Right kidney (tissue), 1 donor: Measurements from ENCODE around the gene ZSCAN21.

Experiments
- DNase-seq: peaks from one replicate; pipeline ENCODE4 v3.0.0-alpha.2; 2016

The ZSCAN21 gene

DNA sequence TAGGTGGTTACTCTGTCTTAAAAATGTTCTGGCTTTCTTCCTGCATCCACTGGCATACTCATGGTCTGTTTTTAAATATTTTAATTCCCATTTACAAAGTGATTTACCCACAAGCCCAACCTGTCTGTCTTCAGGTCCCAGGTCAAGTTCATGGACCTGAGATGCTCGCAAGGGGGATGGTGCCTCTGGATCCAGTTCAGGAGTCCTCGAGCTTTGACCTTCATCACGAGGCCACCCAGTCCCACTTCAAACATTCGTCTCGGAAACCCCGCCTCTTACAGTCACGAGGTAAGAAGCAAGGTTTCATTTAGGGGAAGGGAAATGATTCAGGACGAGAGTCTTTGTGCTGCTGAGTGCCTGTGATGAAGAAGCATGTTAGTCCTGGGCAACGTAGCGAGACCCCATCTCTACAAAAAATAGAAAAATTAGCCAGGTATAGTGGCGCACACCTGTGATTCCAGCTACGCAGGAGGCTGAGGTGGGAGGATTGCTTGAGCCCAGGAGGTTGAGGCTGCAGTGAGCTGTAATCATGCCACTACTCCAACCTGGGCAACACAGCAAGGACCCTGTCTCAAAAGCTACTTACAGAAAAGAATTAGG, 25.5 kb upstream of the ZSCAN21 start:
- DNase-seq = no peak

DNA sequence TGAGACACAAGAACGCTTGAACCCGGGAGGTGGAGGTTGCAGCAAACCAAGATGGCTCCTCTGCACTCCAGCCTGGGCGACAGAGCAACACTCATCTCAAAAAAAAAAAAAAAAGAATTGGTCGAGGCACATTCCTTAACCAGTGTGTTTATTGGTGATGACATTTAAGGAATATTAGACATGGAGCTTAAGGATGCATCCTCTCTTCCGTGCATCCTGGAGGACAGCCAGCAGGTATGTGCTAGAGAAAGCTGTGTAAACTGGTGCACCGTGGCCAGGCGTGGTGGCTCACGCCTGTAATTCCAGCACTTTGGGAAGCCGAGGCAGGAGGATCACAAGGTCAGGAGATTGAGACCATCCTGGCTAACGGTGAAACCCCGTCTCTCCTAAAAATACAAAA, 22.4 kb upstream of the ZSCAN21 start:
- DNase-seq = no peak

DNA sequence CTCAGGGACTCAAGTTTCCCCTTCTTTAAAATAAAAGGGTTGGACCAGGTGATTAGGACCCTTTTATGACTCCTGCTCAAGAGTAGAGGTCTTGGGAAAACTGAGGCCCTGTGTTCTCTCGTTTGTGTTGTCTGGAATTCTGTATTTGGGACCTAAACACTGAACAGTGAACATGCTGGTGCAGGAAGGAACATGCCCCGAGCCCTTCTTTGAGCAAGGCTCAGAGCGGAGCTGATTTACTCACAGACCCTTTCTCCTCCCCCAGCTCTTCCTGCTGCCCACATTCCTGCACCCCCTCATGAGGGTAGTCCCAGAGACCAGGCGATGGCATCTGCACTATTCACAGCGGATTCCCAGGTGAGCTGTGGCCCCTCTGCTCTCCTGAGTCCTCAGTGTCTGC, 20.0 kb upstream of the ZSCAN21 start:
- DNase-seq = no peak

DNA sequence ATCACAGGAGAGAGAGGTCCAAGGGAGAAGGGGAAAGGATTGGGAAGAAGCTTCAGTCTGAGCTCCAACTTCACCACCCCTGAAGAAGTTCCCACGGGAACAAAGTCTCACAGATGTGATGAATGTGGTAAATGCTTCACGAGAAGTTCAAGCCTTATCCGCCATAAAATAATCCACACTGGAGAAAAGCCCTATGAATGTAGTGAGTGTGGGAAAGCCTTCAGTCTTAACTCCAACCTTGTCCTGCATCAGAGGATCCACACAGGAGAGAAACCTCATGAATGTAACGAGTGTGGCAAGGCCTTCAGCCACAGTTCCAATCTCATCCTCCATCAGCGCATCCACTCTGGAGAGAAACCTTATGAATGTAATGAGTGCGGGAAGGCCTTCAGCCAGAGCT, 16.0 kb upstream of the ZSCAN21 start:
- DNase-seq = no peak

DNA sequence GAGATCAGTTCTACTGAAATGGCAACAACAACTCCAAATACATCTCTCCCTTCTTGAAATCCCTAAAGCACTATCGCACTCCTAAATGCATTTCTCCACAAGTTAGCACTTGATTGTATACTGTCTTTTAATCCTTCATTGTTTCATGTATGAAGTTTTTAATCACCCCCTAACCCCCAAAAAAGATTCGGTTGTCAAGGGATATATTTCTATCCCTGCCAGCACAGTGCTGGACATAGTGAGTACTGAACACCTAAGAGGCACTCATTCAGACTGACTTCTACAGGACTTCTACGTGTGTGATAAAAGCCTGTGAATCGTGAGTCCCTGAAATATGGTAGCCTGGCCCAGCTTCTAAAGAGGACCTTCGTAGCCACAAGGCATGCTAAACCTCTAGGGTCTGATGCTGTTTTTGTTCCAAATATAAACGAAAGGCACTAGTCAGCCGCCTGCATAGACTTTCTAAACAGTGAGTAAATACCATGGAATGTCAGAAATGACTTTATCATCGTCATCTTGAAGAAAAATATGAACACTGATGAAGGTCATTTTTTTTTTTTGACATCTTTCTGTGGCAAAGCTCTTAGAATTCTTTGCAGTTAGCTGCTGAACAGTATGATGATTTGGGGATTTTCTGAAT, 14.6 kb upstream of the ZSCAN21 start:
- DNase-seq = no peak

DNA sequence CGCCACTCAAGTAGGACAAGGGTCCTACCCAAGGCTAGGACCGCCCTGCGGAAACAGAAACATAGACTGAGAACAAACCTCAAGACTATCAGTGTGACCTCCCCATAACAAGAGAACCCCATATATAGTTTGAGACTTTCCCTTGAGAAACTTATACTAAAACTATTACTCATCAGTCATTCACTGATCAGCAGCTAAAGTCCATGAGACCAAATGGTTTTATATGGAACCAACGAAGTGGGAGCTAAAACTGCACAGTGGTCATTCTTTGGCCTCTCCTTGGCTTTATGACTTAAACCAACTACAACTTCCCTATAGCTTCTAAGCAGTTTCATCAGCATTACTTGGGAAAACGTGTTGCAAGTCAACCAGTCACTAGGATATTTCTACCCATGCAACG, 13.7 kb upstream of the ZSCAN21 start:
- DNase-seq = no peak

DNA sequence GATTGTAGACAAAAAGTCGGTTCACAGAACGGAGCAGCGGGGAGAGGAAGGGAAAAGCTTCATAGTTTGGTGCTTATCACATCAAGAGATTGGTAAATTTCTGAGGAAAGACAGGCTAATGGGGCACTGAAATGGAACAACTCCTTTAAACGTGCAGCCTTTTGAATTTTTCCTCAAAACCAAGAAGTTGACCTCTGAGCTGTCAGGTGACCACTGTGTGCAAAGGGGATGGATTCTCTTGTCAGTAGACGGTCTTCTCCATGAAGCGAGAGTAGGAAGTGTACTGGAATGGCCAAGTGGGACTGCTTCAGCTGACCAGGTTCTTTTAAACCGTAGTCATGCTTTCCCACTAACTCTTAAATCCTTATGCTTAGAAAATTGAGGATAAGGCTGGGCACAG, 11.2 kb upstream of the ZSCAN21 start:
- DNase-seq = no peak

DNA sequence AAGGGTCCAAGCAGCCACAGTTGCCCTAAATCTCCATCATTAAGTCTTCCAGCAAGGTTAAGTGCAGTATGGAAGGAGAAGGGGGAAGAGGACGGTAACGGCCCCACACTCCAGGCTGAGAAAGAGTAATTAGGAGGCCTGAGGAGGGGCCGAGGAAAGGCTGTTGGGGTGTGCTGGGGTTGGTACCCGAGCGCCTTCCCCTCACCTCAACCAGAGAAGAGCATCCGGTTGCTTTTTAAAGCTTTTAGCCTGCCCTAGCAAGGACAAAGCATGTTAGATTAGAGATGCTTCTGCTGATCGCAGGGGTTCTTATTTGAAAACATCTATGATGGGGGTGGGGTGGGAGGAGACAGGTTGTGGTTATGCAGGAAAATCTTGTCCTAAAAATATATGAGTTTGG, 9.0 kb upstream of the ZSCAN21 start:
- no peak for DNase-seq

DNA sequence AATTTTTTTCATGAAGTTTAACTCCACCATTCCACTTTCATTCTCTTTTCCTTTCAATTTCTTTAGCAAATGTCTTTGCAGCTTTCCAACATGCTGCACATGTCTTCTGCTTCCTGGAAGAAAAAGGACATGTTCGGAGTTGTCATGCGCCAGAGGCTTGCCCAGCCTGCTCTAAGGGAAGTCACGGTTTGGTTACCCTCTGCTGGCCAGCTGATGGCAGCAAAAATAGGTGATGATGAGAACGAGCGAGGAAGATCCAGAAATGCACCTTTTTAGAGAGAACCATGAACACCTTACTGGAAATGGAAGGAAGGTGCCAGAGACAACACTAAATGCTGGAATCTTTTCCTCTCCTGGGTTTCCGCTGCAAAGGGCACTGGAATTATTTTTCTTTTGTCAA, 4.9 kb upstream of the ZSCAN21 start:
- DNase-seq = no peak

DNA sequence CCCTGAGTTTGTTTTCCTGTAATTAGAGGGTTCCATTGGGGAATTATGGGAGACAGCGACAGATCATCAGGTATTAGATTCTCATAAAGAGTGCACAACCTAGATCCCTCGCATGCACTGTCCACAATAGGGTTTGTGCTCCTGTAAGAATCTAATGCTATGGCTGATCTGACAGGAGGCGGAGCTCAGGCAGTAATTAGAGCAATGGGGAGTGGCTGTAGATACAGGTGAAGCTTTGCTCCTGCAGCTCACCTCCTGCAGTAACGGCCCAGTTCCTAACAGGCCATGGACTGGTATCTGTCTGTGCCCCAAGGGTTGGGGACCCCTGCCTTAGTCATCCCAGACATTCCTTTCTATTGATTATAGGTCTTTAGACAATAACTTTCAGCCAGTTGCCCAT, 894 bp upstream of the ZSCAN21 start:
- no peak for DNase-seq

DNA sequence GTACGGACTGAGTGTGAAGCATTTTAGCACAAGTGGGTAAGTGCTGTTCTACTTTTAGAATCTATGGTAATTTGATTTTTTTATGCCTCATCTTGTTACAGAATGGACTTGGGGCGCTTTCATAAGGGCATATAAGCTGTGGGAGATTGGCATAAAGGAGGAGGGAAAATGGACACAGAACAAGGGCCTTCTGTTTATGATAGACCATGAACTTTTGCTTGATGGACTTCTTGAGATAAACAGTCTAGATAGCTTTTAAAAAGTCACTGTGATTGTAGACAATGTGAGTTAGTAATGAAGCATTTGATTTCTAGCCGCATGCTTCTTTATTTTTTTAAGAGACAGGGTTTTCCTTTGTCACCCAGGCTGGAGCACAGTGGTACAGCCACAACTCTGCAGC, 2.0 kb downstream of the ZSCAN21 start:
- DNase-seq = no peak

DNA sequence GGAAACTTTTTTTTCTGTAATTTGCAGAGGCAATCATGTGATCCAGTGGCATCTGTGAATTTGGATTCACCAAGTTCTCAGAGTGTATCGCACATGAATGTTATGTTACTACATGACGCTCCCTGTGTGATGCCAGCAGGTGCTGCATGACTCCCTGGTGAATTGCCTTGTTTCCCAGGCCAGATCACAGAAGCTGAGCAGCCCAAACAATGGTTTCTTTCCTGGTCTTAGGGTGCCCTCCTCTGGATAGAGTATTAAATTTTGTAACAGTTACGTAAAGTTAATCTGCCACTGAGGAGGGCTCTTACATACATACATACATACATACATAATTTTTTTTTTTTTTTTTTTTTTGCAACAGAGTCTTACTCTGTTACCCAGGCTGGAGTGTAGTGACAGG, 3.6 kb downstream of the ZSCAN21 start:
- DNase-seq = no peak

DNA sequence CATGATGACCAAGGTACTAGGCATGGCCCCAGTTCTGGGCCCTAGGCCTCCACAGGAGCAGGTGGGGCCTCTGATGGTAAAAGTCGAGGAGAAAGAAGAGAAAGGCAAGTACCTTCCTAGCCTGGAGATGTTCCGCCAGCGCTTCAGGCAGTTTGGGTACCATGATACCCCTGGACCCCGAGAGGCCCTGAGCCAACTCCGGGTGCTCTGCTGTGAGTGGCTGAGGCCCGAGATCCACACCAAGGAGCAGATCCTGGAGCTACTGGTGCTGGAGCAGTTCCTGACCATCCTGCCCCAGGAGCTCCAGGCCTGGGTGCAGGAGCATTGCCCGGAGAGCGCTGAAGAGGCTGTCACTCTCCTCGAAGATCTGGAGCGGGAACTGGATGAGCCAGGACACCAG, 7.4 kb downstream of the ZSCAN21 start:
- no peak for DNase-seq

DNA sequence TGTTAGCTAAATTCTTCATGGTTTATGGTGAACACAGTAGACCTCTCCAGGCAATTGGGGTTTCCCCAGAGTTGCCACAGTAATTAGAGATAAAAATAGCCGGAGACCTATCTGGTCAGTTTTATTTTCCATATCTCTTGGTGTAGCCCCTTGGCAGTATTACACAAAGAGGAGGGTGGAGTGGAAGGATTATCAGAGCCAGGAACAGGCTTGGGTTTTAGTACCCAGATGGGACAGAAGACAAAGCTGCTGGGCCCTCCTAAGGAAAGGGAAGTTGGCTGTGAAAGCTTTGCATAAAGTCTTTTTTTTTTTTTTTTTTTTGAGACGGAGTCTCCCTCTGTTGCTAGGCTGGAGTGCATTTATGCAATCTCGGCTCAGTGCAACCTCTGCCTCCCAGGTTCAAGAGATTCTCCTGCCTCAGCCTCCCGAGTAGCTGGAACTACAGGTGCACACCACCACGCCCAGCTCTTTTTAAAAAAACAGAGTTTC, 9.7 kb downstream of the ZSCAN21 start:
- DNase-seq = no peak

DNA sequence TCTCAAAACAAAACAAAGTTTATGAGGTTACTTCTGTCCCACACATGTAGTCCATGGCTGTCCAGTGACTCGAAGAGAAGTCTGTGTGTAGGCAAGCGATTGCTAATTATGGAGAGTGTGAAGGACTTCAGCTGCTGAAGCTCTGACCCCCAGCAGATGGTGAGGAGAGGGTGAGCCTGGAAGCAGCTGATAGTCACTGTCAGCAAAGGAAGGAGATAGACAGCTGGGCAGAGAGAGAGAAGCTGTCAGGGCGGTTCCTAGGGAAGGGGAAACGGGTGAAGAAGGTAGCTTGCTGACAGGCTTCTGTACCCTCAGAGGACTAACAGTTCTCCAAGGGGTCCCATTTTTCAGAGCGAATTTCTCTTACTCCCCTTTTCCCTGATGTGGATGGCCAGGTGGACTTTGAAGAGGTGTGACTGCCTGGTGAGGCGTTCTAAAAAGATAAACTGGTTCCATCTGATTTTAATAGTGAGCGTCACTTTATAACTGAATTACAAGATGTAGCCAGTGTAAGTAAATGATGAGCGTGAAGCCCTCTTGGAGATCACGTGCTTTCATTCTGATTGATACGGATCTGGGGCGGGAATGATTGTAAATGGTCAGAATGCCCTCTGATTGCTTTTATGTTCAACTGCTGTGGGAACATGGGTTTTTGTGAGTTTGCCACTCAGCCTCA, 12.1 kb downstream of the ZSCAN21 start:
- DNase-seq = no peak

DNA sequence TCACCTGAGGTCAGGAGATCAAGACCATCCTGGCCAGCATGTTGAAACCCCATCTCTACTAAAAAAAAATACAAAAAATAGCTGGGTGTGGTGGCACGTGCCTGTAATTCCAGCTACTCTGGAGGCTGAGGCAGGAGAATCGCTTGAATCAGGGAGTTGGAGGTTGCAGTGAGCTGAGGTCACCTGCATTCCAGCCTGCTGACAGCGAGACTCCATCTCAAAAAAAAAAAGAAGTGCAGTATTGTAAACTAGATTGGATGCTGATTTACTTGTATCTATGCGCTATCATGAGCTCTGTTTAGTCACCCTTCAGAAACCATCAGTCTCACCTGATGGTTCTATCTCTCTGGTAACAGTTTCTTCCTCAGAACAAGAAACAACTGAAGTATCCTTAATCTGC, 13.8 kb downstream of the ZSCAN21 start:
- no peak for DNase-seq

DNA sequence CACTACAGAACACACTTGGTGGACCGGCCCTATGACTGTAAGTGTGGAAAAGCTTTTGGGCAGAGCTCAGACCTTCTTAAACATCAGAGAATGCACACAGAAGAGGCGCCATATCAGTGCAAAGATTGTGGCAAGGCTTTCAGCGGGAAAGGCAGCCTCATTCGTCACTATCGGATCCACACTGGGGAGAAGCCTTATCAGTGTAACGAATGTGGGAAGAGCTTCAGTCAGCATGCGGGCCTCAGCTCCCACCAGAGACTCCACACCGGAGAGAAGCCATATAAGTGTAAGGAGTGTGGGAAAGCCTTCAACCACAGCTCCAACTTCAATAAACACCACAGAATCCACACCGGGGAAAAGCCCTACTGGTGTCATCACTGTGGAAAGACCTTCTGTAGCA, 14.6 kb downstream of the ZSCAN21 start:
- no peak for DNase-seq

DNA sequence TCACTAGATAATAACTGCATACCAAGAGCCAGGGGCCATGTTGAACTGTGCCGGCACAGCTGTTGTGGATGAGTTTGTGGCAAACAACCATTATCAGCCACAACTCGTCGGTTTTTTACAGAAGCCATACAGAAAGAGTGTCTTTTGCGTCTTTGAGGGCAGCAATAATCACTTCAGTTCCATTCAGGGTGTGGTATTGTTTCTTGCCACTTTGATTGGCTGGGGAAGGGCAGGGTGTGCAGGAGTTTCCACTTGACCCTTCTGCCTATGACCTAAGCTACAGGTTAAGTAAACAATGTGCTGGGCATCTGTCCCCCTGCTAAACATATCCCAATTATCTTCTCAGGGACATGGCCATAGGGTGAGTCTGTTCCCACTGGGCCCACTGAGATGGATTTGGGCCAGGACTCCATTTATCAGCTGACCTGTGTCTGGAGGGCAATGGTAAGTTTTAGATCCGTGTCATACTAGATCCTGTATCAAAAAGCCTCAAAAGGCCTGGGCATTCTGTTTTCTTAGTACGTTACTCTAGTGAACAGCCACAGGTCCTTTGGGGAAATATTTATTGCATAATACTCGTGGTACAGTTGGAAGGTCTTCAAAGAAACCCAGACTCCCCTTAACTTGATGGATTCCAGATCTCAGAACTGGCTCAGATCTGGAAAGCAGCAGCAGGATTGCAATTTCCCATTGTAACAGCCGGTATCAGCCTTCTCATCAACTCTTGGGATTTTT, 16.0 kb downstream of the ZSCAN21 start:
- DNase-seq = no peak

DNA sequence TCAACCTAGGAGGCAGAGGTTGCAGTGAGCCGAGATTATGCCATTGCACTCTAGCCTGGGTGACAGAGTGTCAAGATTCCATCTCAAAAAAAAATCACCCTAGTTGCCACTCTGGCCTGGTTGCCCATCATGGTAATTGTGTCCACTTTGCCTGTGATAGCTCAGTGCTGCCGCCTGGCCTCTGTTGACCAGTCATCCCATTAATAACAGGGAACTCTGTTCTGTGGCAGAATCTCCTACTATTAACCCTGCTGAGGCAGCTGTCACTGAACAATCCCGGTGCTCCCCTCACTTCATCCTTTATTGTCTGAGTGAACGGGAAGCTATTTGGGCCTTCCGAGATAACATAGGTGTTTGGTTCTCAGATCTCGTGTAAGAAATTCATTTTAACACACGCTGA, 17.4 kb downstream of the ZSCAN21 start:
- no peak for DNase-seq

DNA sequence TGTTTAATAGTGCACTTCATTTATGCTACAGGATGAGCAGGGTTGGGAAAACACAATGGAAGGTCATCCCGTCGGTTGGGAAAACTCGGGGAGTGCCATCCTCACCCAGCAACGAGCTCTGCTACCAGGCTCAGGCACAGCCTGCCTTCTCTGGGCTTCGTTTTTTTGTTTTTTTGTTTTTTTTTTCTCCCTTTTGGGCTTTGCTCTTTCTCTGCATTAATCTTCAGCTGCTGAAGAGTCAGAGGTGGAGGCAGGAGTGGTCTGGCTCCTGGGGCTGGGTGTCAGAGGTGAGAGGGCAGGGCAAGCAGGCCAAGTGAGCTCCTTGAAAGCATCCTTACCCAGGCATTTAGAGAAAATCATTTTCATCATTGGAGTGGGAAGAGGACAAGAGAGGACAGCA, 20.4 kb downstream of the ZSCAN21 start:
- no peak for DNase-seq

DNA sequence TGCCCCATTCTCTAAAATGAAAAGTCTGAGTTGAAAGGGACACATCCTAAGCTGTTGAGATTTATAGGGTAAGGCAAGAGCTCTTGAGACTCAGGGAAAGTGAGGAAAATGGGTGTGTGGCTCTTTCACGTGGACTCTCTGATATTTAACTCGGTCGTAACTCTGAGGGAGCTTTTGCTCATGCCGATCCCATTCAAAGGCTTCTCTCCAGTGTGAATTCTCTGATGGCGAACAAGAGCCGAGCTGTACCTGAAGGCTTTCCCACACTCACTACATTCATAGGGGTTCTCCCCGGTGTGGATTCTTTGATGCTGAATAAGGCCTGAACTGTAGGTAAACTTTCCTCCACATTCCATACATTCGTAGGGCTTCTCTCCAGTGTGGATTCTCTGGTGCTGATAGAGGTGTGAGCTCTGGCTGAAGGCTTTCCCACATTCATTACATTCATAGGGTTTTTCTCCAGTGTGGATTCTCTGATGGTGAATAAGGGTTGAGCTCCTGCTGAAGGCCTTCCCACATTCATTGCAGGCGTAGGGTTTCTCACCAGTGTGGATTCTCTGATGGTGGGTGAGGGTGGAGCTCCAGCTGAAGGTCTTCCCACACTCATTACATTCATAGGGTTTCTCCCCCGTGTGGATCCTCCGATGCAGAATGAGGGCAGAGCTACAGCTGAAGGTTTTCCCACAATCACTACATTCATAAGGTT, 21.6 kb downstream of the ZSCAN21 start:
- DNase-seq = no peak

DNA sequence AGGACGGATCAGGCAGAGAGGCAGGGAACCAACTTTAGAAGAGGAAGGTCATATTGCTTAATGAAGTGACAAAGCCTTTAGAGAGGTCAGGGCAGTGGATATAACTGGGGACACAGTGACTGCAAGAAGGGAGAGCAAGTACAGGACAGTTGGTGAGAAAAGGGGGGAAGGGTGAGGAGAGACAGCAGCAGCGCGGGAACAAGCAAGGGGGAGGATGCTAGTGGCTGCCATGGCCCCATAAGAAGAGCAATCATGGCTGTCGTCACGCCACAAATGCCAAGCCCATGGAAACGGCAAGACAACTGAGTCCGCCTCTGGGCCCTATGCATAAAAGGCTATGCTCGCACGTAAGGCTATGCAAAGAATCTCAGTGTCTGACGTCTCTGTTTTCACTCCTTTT, 22.9 kb downstream of the ZSCAN21 start:
- DNase-seq = no peak

DNA sequence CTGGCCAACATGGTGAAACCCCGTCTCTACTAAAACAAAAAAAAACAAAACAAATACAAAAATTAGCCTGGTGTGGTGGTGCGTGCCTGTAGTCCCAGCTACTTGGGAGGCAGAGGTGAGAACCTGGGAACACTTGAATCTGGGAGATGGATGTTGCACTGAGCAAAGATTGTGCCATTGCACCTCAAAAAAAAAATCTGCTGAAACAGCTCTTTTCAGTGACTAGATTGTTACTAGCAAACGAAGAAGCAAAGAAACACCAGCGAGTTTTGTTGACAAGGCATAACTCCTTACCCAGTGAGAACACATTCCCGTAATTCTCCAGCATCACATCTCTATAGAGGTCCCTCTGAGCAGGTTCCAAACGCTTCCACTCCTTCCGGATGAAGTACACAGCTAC, 25.3 kb downstream of the ZSCAN21 start:
- DNase-seq = no peak
